Midbrain (tissue), 1 donor: ENCODE data around the gene RAD52.

Source experiments
- DNase-seq: peaks from one replicate; lab custom pipeline; 2025; lab: John Stamatoyannopoulos, UW

The RAD52 gene

GRCh38 chr12:949453-950191, at the start of gene RAD52:
Gene RAD52, minus strand, starts transcription at chr12:949694. Its CDS starts 16,636 bp downstream, at chr12:933058.
- DNase-seq = peak; percentile 99

- no peak for DNase-seq
Measured at GRCh38 chr12:998020-998874, 48.8 kb upstream of the RAD52 start.

GRCh38 chr12:997505-997904, 48.0 kb upstream of the RAD52 start:
- DNase-seq = no peak

GRCh38 chr12:996881-997280, 47.4 kb upstream of the RAD52 start:
- no peak for DNase-seq

GRCh38 chr12:992647-993046, 43.2 kb upstream of the RAD52 start:
- DNase-seq = no peak

- no peak for DNase-seq
Measured at GRCh38 chr12:991350-992333, 42.1 kb upstream of the RAD52 start.

GRCh38 chr12:990661-991349, 41.3 kb upstream of the RAD52 start, which contains the start of gene ERC1:
Gene ERC1, plus strand, starts transcription at chr12:991223. Its CDS starts 36,681 bp downstream, at chr12:1027904.
- peak; percentile 86 for DNase-seq

- DNase-seq = peak; percentile 77
Measured at GRCh38 chr12:989751-990660, 40.5 kb upstream of the RAD52 start.

GRCh38 chr12:989051-989450, 39.6 kb upstream of the RAD52 start:
- DNase-seq = no peak

GRCh38 chr12:988646-989045, 39.2 kb upstream of the RAD52 start:
- DNase-seq = no peak

GRCh38 chr12:981961-982360, 32.5 kb upstream of the RAD52 start:
- no peak for DNase-seq

GRCh38 chr12:981176-981828, 31.8 kb upstream of the RAD52 start:
- no peak for DNase-seq

GRCh38 chr12:979349-979748, 29.9 kb upstream of the RAD52 start:
- DNase-seq = no peak

GRCh38 chr12:977156-977555, 27.7 kb upstream of the RAD52 start:
- DNase-seq = no peak

GRCh38 chr12:976644-977043, 27.1 kb upstream of the RAD52 start:
- no peak for DNase-seq

GRCh38 chr12:974271-974862, 24.9 kb upstream of the RAD52 start:
- DNase-seq = no peak

GRCh38 chr12:971991-972390, 22.5 kb upstream of the RAD52 start:
- DNase-seq = no peak

GRCh38 chr12:969821-970220, 20.3 kb upstream of the RAD52 start:
- no peak for DNase-seq

GRCh38 chr12:968545-968944, 19.1 kb upstream of the RAD52 start:
- no peak for DNase-seq
